SK-N-SH treated with all-trans-retinoic acid at 6 μM for 48 hours (cell line): ENCODE measurements around the gene TMEM144.

Source experiments
- BACH2 ChIP-seq: fragments of 250-450 bp; sonication (Bioruptor Pico); IDR thresholded peaks from 2 replicates; pipeline ENCODE4 v1.9.0; 2021; ENCODE audit warnings: mild to moderate bottlenecking, borderline replicate concordance
- PPARA ChIP-seq: fragments of 250-450 bp; sonication (Bioruptor Pico); IDR thresholded peaks from 2 replicates; pipeline ENCODE4 v1.5.0; 2020; ENCODE audit warnings: mild to moderate bottlenecking, borderline replicate concordance
- SNAI2 ChIP-seq: fragments of 250-450 bp; sonication (Bioruptor Pico); IDR thresholded peaks from 2 replicates; pipeline ENCODE4 v1.5.0; 2020; ENCODE audit warnings: mild to moderate bottlenecking, moderate library complexity
- ZC3H10 ChIP-seq: fragments of 250-450 bp; sonication (Bioruptor Pico); IDR thresholded peaks from 2 replicates; pipeline ENCODE4 v1.5.1; 2021; ENCODE audit warnings: mild to moderate bottlenecking, moderate library complexity
- TF ChIP-seq, protein P1 (sequence below): fragments of 250-450 bp; sonication (Bioruptor Pico); IDR thresholded peaks from 2 replicates; pipeline ENCODE4 v1.8.0; 2020; ENCODE audit warnings: mild to moderate bottlenecking, moderate library complexity, borderline replicate concordance

DNA sequence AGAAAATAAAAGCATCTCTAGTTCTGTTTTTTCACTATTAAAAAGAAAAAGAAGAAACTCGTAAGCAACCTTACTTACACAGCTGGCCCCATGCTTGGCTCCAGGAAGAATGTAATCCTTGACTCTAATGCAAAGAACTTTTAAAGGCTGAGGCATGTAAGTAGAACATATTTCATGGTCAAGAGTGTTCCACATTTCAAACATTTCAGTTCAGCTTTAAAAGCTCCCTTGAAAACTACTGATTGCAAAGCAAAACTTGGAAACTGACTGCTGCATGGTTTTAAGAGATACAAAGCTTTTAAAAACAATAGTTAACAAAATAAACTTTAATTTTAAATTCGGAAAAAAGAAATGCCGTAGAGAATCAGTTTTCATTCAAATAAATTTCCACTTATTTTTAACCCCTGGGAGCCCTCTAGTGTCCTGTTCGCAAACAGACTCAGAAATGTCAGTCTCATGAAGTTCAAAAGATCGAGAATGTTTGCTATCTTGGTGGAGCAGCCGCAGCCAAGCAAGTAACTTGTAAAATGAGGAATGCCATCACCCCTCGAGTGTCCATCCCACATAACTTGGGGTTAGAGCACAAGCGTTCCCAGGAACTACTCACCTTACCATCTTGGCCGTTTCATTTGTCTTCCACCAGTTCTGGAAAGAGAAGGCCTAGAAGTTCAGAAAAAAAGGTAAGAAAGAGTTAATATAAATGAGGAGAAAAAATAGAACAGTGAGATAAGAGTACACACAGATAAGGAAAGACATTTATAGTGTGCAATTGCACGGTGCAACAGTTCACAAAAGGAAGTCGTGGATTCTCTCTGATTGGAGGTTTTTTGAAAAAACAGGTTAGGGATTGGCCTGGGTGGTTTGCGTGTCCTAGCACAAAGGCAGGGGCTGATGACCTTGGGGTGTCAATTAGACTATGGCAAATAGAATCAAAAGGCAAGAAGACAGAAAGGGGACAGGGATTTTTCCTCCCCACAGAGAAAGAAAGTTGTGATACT lies 37.7 kb upstream of the TMEM144 start, which contains the start of gene GASK1B:
- TF ChIP-seq SNAI2 = no peak
- TF ChIP-seq, protein P1, sequence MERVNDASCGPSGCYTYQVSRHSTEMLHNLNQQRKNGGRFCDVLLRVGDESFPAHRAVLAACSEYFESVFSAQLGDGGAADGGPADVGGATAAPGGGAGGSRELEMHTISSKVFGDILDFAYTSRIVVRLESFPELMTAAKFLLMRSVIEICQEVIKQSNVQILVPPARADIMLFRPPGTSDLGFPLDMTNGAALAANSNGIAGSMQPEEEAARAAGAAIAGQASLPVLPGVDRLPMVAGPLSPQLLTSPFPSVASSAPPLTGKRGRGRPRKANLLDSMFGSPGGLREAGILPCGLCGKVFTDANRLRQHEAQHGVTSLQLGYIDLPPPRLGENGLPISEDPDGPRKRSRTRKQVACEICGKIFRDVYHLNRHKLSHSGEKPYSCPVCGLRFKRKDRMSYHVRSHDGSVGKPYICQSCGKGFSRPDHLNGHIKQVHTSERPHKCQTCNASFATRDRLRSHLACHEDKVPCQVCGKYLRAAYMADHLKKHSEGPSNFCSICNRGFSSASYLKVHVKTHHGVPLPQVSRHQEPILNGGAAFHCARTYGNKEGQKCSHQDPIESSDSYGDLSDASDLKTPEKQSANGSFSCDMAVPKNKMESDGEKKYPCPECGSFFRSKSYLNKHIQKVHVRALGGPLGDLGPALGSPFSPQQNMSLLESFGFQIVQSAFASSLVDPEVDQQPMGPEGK (CRISPR knock-in tag) = no peak
- TF ChIP-seq ZC3H10 (CRISPR knock-in tag) = no peak
- TF ChIP-seq BACH2 (CRISPR knock-in tag) = no peak
- no peak for TF ChIP-seq PPARA (CRISPR knock-in tag)
